SK-N-SH (cell line): ENCODE measurements around the gene RNU4-1. TPM values are rescaled to one million over a fixed set of nuclear protein-coding genes. Genes with fewer than 3 reads are reported as not detected.
A peak's percentile ranks its signal among the peaks of the same experiment; 100 is the strongest.

ENCODE experiments used
- CTCF ChIA-PET: fragments of 300-600, 350-600 bp; formaldehyde crosslinking; extraction: SDS; loops from one replicate; lab custom pipeline; 2021; lab: Yijun Ruan, JAX
- POLR2A ChIA-PET: fragments of 350-600 bp; sonication (Branson Sonifier 250); formaldehyde crosslinking; extraction: SDS; loops from one replicate; lab custom pipeline; 2020; ENCODE audit warnings: antibody characterized with exemption, inconsistent platforms; lab: Yijun Ruan, JAX
- DNase-seq: peaks from one replicate; pipeline ENCODE4 v3.0.0; 2012
- H2AFZ ChIP-seq: fragments of 200-600 bp; sonication (generic); 2 replicates; pipeline ENCODE4 v1.8.1; 2016; ENCODE audit warnings: antibody characterized with exemption, mild to moderate bottlenecking, low read depth
- H3F3A ChIP-seq: fragments of 200-600 bp; sonication (generic); replicated peaks from 2 replicates; pipeline ENCODE3; 2016; ENCODE audit warnings: antibody characterized with exemption, mild to moderate bottlenecking; ENCODE audit not compliant: insufficient read depth
- H3K27ac ChIP-seq, 2 experiments: fragments of 200-500 bp in 1 of 2; fragments of 200-600 bp in 1 of 2; sonication (Bioruptor generic) in 1 of 2; sonication (generic), shearing (Covaris generic) in 1 of 2; 2 replicates each; pipeline versions ENCODE4 v1.5.1 to v1.6.1; 2014 to 2016; ENCODE audit warnings: low read depth in 2 of 2, inconsistent platforms in 1 of 2, low read length in 1 of 2, mild to moderate bottlenecking in 1 of 2, mixed read lengths in 1 of 2
- H3K27me3 ChIP-seq: fragments of 200-600 bp; sonication (generic), shearing (Covaris generic); 2 replicates; pipeline ENCODE4 v1.6.1; 2016; ENCODE audit warnings: mixed run types; ENCODE audit not compliant: insufficient read depth
- H3K36me3 ChIP-seq, 2 experiments: fragments of 200-500 bp in 1 of 2; fragments of 200-600 bp in 1 of 2; sonication (Bioruptor generic) in 1 of 2; sonication (generic) in 1 of 2; replicated peaks in 1 of 2; 2 replicates each; pipeline versions ENCODE3 to v1.5.1; 2014 to 2016; ENCODE audit warnings: low read length in 1 of 2, mild to moderate bottlenecking in 1 of 2; ENCODE audit not compliant: insufficient read depth in 2 of 2, control insufficient read depth in 1 of 2
- H3K4me1 ChIP-seq, 2 experiments: fragments of 200-500 bp in 1 of 2; fragments of 200-600 bp in 1 of 2; sonication (Bioruptor generic) in 1 of 2; sonication (generic), shearing (Covaris generic) in 1 of 2; 2 replicates each; pipeline versions ENCODE4 v1.5.1 to v1.6.1; 2014 to 2016; ENCODE audit warnings: low read depth in 1 of 2, low read length in 1 of 2, mixed run types in 1 of 2; ENCODE audit not compliant: insufficient read depth in 2 of 2, control insufficient read depth in 1 of 2
- H3K4me2 ChIP-seq: fragments of 200-600 bp; sonication (generic), shearing (Covaris generic); 2 replicates; pipeline ENCODE4 v1.6.1; 2017; ENCODE audit warnings: mixed run types
- H3K4me3 ChIP-seq, 2 experiments: fragments of 200-500 bp in 1 of 2; fragments of 200-600 bp in 1 of 2; sonication (Bioruptor generic) in 1 of 2; sonication (generic), shearing (Covaris generic) in 1 of 2; 2 replicates each; pipeline versions ENCODE4 v1.5.1 to v1.8.1; 2014 to 2016; ENCODE audit warnings: low read depth in 2 of 2, inconsistent platforms in 1 of 2, low read length in 1 of 2, mild to moderate bottlenecking in 1 of 2, mixed read lengths in 1 of 2, moderate library complexity in 1 of 2
- H3K79me2 ChIP-seq: fragments of 200-600 bp; sonication (generic); 2 replicates; pipeline ENCODE4 v1.8.1; 2017; ENCODE audit warnings: mild to moderate bottlenecking; ENCODE audit not compliant: insufficient read depth
- H3K9ac ChIP-seq: fragments of 200-600 bp; sonication (generic); 2 replicates; pipeline ENCODE4 v1.6.1; 2017; ENCODE audit warnings: mixed run types
- H3K9me2 ChIP-seq: fragments of 200-600 bp; sonication (generic); 2 replicates; pipeline ENCODE4 v1.6.1; 2017; ENCODE audit warnings: mixed run types
- H3K9me3 ChIP-seq: fragments of 200-600 bp; sonication (generic); 2 replicates; pipeline ENCODE4 v1.6.1; 2017; ENCODE audit warnings: mixed run types, mild to moderate bottlenecking, moderate library complexity
- H4K20me1 ChIP-seq: fragments of 200-600 bp; sonication (generic); 2 replicates; pipeline ENCODE4 v1.6.1; 2017; ENCODE audit warnings: mild to moderate bottlenecking, mixed run types; ENCODE audit not compliant: insufficient read depth
- CTCF ChIP-seq: fragments of 200-600 bp; sonication (generic); IDR thresholded peaks from 2 replicates; pipeline ENCODE4 v1.6.1; 2017; ENCODE audit warnings: antibody characterized with exemption, mild to moderate bottlenecking, moderate library complexity
- ELF1 ChIP-seq: IDR thresholded peaks from 2 replicates; pipeline ENCODE4 v1.4.0; 2012
- FOXJ3 ChIP-seq: sonication (generic); formaldehyde crosslinking; IDR thresholded peaks from 2 replicates; pipeline ENCODE4 v1.5.1; 2020; ENCODE audit warnings: mild to moderate bottlenecking, missing genetic modification reagents
- IRF3 ChIP-seq: fragments of 150-350 bp; IDR thresholded peaks from 2 replicates; pipeline ENCODE4 v1.6.1; 2016; ENCODE audit warnings: mild to moderate bottlenecking, low read depth, low read length
- JUND ChIP-seq: IDR thresholded peaks from 2 replicates; pipeline ENCODE4 v1.4.0; 2012
- REST ChIP-seq: IDR thresholded peaks from 2 replicates; pipeline ENCODE4 v1.6.1; 2012; ENCODE audit warnings: mild to moderate bottlenecking, low read depth, low read length, moderate library complexity
- WGBS: methylation state at CpG from one replicate; pipeline ENCODE4 v1.1.6; 2017; ENCODE audit warnings: low lambda C conversion rate; 5-methylcytosine and 5-hydroxymethylcytosine counted together
- polyA plus RNA-seq, 3 experiments: library from polyadenylated mRNA; depleted of rRNA; stranded (reverse); fragments of >200 nt; gene quantifications; 2 replicates each; pipeline ENCODE4 v1.2.3, GENCODE V29; 2012

Gene RNU4-1
- polyA plus RNA-seq, 1 of the 3 experiments (the other 2 are of a cell fraction) = not detected

GRCh38 chr12:120259418-120260202 lies 33.4 kb downstream of the RNU4-1 start:
- peaks cover 2 to 15% of the 10 kb centered on the region in 2 experiments for H3K36me3 ChIP-seq
- H3K27me3 ChIP-seq = no peaks in the 10 kb centered on the region
- 99% methylated on average over 8 of the region's 8 CpGs for WGBS
- ChIA-PET POLR2A (interaction anchor here (0.8 kb wide), 1 partner anchor 32 kb away, joined by 3 read pairs; the partner anchor contains the start of gene RNU4-2), CTCF (interaction anchor here (10.2 to 21.5 kb wide), 2 partner anchors 22 to 35 kb away, joined by 122 to 618 read pairs; no protein-coding TSS in a partner anchor)
- 0 out of 2 replicates have a peak overlapping the region, but pooled peaks have one; percentile 80 for H3K4me2 ChIP-seq
- TF ChIP-seq CTCF (no peak), JUND (no peak), FOXJ3 (CRISPR knock-in tag) (no peak), ELF1 (no peak), REST (no peak), IRF3 (no peak)
- H3K9ac ChIP-seq = no peak overlapping the region
- peak overlapping the region in 1 of 2 experiments; percentile 92; a peak in 1 of 4 replicates for H3K27ac ChIP-seq
- no peaks in the 10 kb centered on the region for H3K9me3 ChIP-seq
- H4K20me1 ChIP-seq = peaks cover 81% of the 10 kb centered on the region
- peaks cover 98% of the 10 kb centered on the region for H3K79me2 ChIP-seq
- H3K4me1 ChIP-seq = peaks cover 25 to 55% of the 10 kb centered on the region in 2 experiments; a peak in 3 of 4 replicates
- H2AFZ ChIP-seq = no peak overlapping the region
- DNase-seq = no peak
- peaks cover 45% of the 10 kb centered on the region for H3F3A ChIP-seq
- no peaks in the 10 kb centered on the region for H3K9me2 ChIP-seq
- no peak overlapping the region for H3K4me3 ChIP-seq
